SK-N-SH (cell line): ENCODE data around the gene MEF2A. TPM values are rescaled to one million over a fixed set of nuclear protein-coding genes. Genes with fewer than 3 reads are reported as not detected.

Experiments used
- CTCF ChIA-PET: fragments of 300-600, 350-600 bp; formaldehyde crosslinking; extraction: SDS; loops from one replicate; lab custom pipeline; 2021; lab: Yijun Ruan, JAX
- POLR2A ChIA-PET: fragments of 350-600 bp; sonication (Branson Sonifier 250); formaldehyde crosslinking; extraction: SDS; loops from one replicate; lab custom pipeline; 2020; ENCODE audit warnings: antibody characterized with exemption, inconsistent platforms; lab: Yijun Ruan, JAX
- DNase-seq: peaks from one replicate; pipeline ENCODE4 v3.0.0; 2012
- H2AFZ ChIP-seq: fragments of 200-600 bp; sonication (generic); 2 replicates; pipeline ENCODE4 v1.8.1; 2016; ENCODE audit warnings: antibody characterized with exemption, mild to moderate bottlenecking, low read depth
- H3F3A ChIP-seq: fragments of 200-600 bp; sonication (generic); replicated peaks from 2 replicates; pipeline ENCODE3; 2016; ENCODE audit warnings: antibody characterized with exemption, mild to moderate bottlenecking; ENCODE audit not compliant: insufficient read depth
- H3K27ac ChIP-seq, 2 experiments: fragments of 200-500 bp in 1 of 2; fragments of 200-600 bp in 1 of 2; sonication (Bioruptor generic) in 1 of 2; sonication (generic), shearing (Covaris generic) in 1 of 2; 2 replicates each; pipeline versions ENCODE4 v1.5.1 to v1.6.1; 2014 to 2016; ENCODE audit warnings: low read depth in 2 of 2, inconsistent platforms in 1 of 2, low read length in 1 of 2, mild to moderate bottlenecking in 1 of 2, mixed read lengths in 1 of 2
- H3K27me3 ChIP-seq: fragments of 200-600 bp; sonication (generic), shearing (Covaris generic); 2 replicates; pipeline ENCODE4 v1.6.1; 2016; ENCODE audit warnings: mixed run types; ENCODE audit not compliant: insufficient read depth
- H3K36me3 ChIP-seq, 2 experiments: fragments of 200-500 bp in 1 of 2; fragments of 200-600 bp in 1 of 2; sonication (Bioruptor generic) in 1 of 2; sonication (generic) in 1 of 2; replicated peaks in 1 of 2; 2 replicates each; pipeline versions ENCODE3 to v1.5.1; 2014 to 2016; ENCODE audit warnings: low read length in 1 of 2, mild to moderate bottlenecking in 1 of 2; ENCODE audit not compliant: insufficient read depth in 2 of 2, control insufficient read depth in 1 of 2
- H3K4me1 ChIP-seq, 2 experiments: fragments of 200-500 bp in 1 of 2; fragments of 200-600 bp in 1 of 2; sonication (Bioruptor generic) in 1 of 2; sonication (generic), shearing (Covaris generic) in 1 of 2; 2 replicates each; pipeline versions ENCODE4 v1.5.1 to v1.6.1; 2014 to 2016; ENCODE audit warnings: low read depth in 1 of 2, low read length in 1 of 2, mixed run types in 1 of 2; ENCODE audit not compliant: insufficient read depth in 2 of 2, control insufficient read depth in 1 of 2
- H3K4me2 ChIP-seq: fragments of 200-600 bp; sonication (generic), shearing (Covaris generic); 2 replicates; pipeline ENCODE4 v1.6.1; 2017; ENCODE audit warnings: mixed run types
- H3K4me3 ChIP-seq, 2 experiments: fragments of 200-500 bp in 1 of 2; fragments of 200-600 bp in 1 of 2; sonication (Bioruptor generic) in 1 of 2; sonication (generic), shearing (Covaris generic) in 1 of 2; 2 replicates each; pipeline versions ENCODE4 v1.5.1 to v1.8.1; 2014 to 2016; ENCODE audit warnings: low read depth in 2 of 2, inconsistent platforms in 1 of 2, low read length in 1 of 2, mild to moderate bottlenecking in 1 of 2, mixed read lengths in 1 of 2, moderate library complexity in 1 of 2
- H3K79me2 ChIP-seq: fragments of 200-600 bp; sonication (generic); 2 replicates; pipeline ENCODE4 v1.8.1; 2017; ENCODE audit warnings: mild to moderate bottlenecking; ENCODE audit not compliant: insufficient read depth
- H3K9ac ChIP-seq: fragments of 200-600 bp; sonication (generic); 2 replicates; pipeline ENCODE4 v1.6.1; 2017; ENCODE audit warnings: mixed run types
- H3K9me2 ChIP-seq: fragments of 200-600 bp; sonication (generic); 2 replicates; pipeline ENCODE4 v1.6.1; 2017; ENCODE audit warnings: mixed run types
- H3K9me3 ChIP-seq: fragments of 200-600 bp; sonication (generic); 2 replicates; pipeline ENCODE4 v1.6.1; 2017; ENCODE audit warnings: mixed run types, mild to moderate bottlenecking, moderate library complexity
- H4K20me1 ChIP-seq: fragments of 200-600 bp; sonication (generic); 2 replicates; pipeline ENCODE4 v1.6.1; 2017; ENCODE audit warnings: mild to moderate bottlenecking, mixed run types; ENCODE audit not compliant: insufficient read depth
- CHD2 ChIP-seq: fragments of 150-350 bp; IDR thresholded peaks from 2 replicates; pipeline ENCODE4 v1.6.1; 2018; ENCODE audit warnings: low read length; ENCODE audit not compliant: partially characterized antibody
- EZH2phosphoT487 ChIP-seq: fragments of 200-600 bp; sonication (generic); IDR thresholded peaks from 2 replicates; pipeline ENCODE4 v1.6.1; 2017; ENCODE audit warnings: low read depth, mixed run types, mild to moderate bottlenecking, antibody characterized with exemption, moderate library complexity, borderline replicate concordance
- FOSL2 ChIP-seq: IDR thresholded peaks from 2 replicates; pipeline ENCODE4 v1.4.0; 2012; ENCODE audit warnings: low read depth, mild to moderate bottlenecking, moderate library complexity, borderline replicate concordance
- GATA2 ChIP-seq: sonication (generic); formaldehyde crosslinking; IDR thresholded peaks from 2 replicates; pipeline ENCODE4 v1.5.0; 2020; ENCODE audit warnings: mild to moderate bottlenecking, missing genetic modification reagents
- IRF3 ChIP-seq: fragments of 150-350 bp; IDR thresholded peaks from 2 replicates; pipeline ENCODE4 v1.6.1; 2016; ENCODE audit warnings: mild to moderate bottlenecking, low read depth, low read length
- JUND ChIP-seq: IDR thresholded peaks from 2 replicates; pipeline ENCODE4 v1.4.0; 2012
- MEF2A ChIP-seq: IDR thresholded peaks from 2 replicates; pipeline ENCODE4 v1.4.0; 2012; ENCODE audit warnings: low read depth, borderline replicate concordance
- NRF1 ChIP-seq: IDR thresholded peaks from 2 replicates; pipeline ENCODE4 v1.6.1; 2012; ENCODE audit warnings: low read depth, mild to moderate bottlenecking, low read length
- PBX3 ChIP-seq: IDR thresholded peaks from 2 replicates; pipeline ENCODE4; 2012
- POLR2AphosphoS5 ChIP-seq: IDR thresholded peaks from 2 replicates; pipeline ENCODE4 v1.6.1; 2012; ENCODE audit warnings: low read depth, low read length
- REST ChIP-seq: IDR thresholded peaks from 2 replicates; pipeline ENCODE4 v1.6.1; 2012; ENCODE audit warnings: mild to moderate bottlenecking, low read depth, low read length, moderate library complexity
- RFX5 ChIP-seq: IDR thresholded peaks from 2 replicates; pipeline ENCODE4 v1.6.1; 2012; ENCODE audit warnings: mild to moderate bottlenecking, improper control_type of control experiment, low read length
- RXRA ChIP-seq: IDR thresholded peaks from 2 replicates; pipeline ENCODE4 v1.4.0; 2012; ENCODE audit warnings: low read depth, mild to moderate bottlenecking, borderline replicate concordance
- SMC3 ChIP-seq: IDR thresholded peaks from 2 replicates; pipeline ENCODE4 v1.6.1; 2012; ENCODE audit warnings: low read depth, low read length, improper control_type of control experiment
- YY1 ChIP-seq: IDR thresholded peaks from 2 replicates; pipeline ENCODE4 v1.4.0; 2012; ENCODE audit warnings: low read depth, mild to moderate bottlenecking
- ZBTB33 ChIP-seq: IDR thresholded peaks from 2 replicates; pipeline ENCODE4 v1.4.0; 2012; ENCODE audit warnings: low read depth, borderline replicate concordance
- WGBS: methylation state at CpG from one replicate; pipeline ENCODE4 v1.1.6; 2017; ENCODE audit warnings: low lambda C conversion rate; 5-methylcytosine and 5-hydroxymethylcytosine counted together
- polyA plus RNA-seq, 3 experiments: library from polyadenylated mRNA; depleted of rRNA; stranded (reverse); fragments of >200 nt; gene quantifications; 2 replicates each; pipeline ENCODE4 v1.2.3, GENCODE V29; 2012

MEF2A gene
- polyA plus RNA-seq, 1 of the 3 experiments (the other 2 are of a cell fraction), result 20.9 TPM

GRCh38 chr15:99584081-99584600 is 18.4 kb downstream of the MEF2A start:
- Histone ChIP-seq H3K4me3 (no peak overlapping the region), H3K36me3 (peaks cover 0 to 10% of the 10 kb centered on the region in 2 experiments), H3K27me3 (no peaks in the 10 kb centered on the region), H3K27ac (no peak overlapping the region), H4K20me1 (peaks cover 67% of the 10 kb centered on the region), H3F3A (no peaks in the 10 kb centered on the region), H2AFZ (no peak overlapping the region), H3K79me2 (peaks cover 100% of the 10 kb centered on the region), H3K9me2 (no peaks in the 10 kb centered on the region), H3K9me3 (peaks cover 6% of the 10 kb centered on the region; the same call in 1 of the 2 replicates)
- POLR2A ChIA-PET, result no interaction called here
- DNase-seq, result no peak
- CTCF ChIA-PET, result interaction anchor here (1.0 kb wide), 1 partner anchor 137 kb away, joined by 3 read pairs; no protein-coding TSS in a partner anchor
- 96% methylated on average over 2 of the region's 2 CpGs for WGBS
- TF ChIP-seq PBX3 (no peak), IRF3 (no peak), YY1 (no peak), FOSL2 (no peak), GATA2 (no peak), RXRA (no peak), CHD2 (no peak), SMC3 (no peak), MEF2A (no peak), JUND (no peak), RFX5 (no peak), EZH2phosphoT487 (no peak), REST (no peak), NRF1 (no peak), ZBTB33 (no peak), POLR2AphosphoS5 (no peak)
- TF ChIP-seq, all 33 proteins: peak for 0
- Histone ChIP-seq H3K9ac (no peak overlapping the region), H3K4me1 (no peaks in the 10 kb centered on the region; a peak in 1 of 4 replicates), H3K4me2 (no peak overlapping the region)
